ENCODE data around the gene OCA2.

Gene OCA2

GRCh38 chr15:28025413-28025812 lies 73.7 kb downstream of the OCA2 start:
- Histone ChIP-seq H3K4me3 (ENCODE audit: low read length, poor library complexity, severe bottlenecking) (no peak overlapping the region), H3K4me2 (ENCODE audit: low read depth, low read length, poor library complexity, severe bottlenecking) (no peak overlapping the region), H3F3A (ENCODE audit: low read depth) (no peaks in the 10 kb centered on the region), H3K9ac (ENCODE audit: low read depth, low read length, poor library complexity, severe bottlenecking) (no peak overlapping the region), H3K9me3 (ENCODE audit: insufficient read depth, low read depth, low read length) (no peaks in the 10 kb centered on the region), H3K27me3 (ENCODE audit: insufficient read depth, low read length, poor library complexity, severe bottlenecking) (no peaks in the 10 kb centered on the region), H3K4me1 (ENCODE audit: insufficient read depth, low read length, poor library complexity, severe bottlenecking) (no peaks in the 10 kb centered on the region), H3K36me3 (ENCODE audit: insufficient read depth, low read length) (no peaks in the 10 kb centered on the region), H2AFZ (ENCODE audit: low read length) (no peak overlapping the region), H4K20me1 (ENCODE audit: insufficient read depth, low read length, poor library complexity, severe bottlenecking) (no peaks in the 10 kb centered on the region), H3K79me2 (ENCODE audit: insufficient read depth, low read length) (no peaks in the 10 kb centered on the region), H3K9me2 (replicated peaks; ENCODE audit: low read depth, low read length) (no peaks in the 10 kb centered on the region)
- TF ChIP-seq EZH2phosphoT487 (IDR thresholded peaks at IDR 0.05; ENCODE audit: borderline replicate concordance) (no peak), CTCF (conservative IDR thresholded peaks at IDR 0.05; ENCODE audit: low read length) (no peak)

- H3K9me3 ChIP-seq (ENCODE audit: insufficient read depth, low read depth, low read length): no peaks in the 10 kb centered on the region
- H3K4me2 ChIP-seq (ENCODE audit: low read depth, low read length, poor library complexity, severe bottlenecking): no peak overlapping the region
- no peak overlapping the region for H2AFZ ChIP-seq (ENCODE audit: low read length)
- no peak overlapping the region for H3K4me3 ChIP-seq (ENCODE audit: low read length, poor library complexity, severe bottlenecking)
- no peaks in the 10 kb centered on the region for H3K4me1 ChIP-seq (ENCODE audit: insufficient read depth, low read length, poor library complexity, severe bottlenecking)
- H3K79me2 ChIP-seq (ENCODE audit: insufficient read depth, low read length): no peaks in the 10 kb centered on the region
- H3K9me2 ChIP-seq (replicated peaks; ENCODE audit: low read depth, low read length): no peaks in the 10 kb centered on the region
- H3K27me3 ChIP-seq (ENCODE audit: insufficient read depth, low read length, poor library complexity, severe bottlenecking): no peaks in the 10 kb centered on the region
- no peak overlapping the region for H3K9ac ChIP-seq (ENCODE audit: low read depth, low read length, poor library complexity, severe bottlenecking)
- no peaks in the 10 kb centered on the region for H3F3A ChIP-seq (ENCODE audit: low read depth)
- no peaks in the 10 kb centered on the region for H3K36me3 ChIP-seq (ENCODE audit: insufficient read depth, low read length)
- H4K20me1 ChIP-seq (ENCODE audit: insufficient read depth, low read length, poor library complexity, severe bottlenecking): no peaks in the 10 kb centered on the region
- TF ChIP-seq CTCF (conservative IDR thresholded peaks at IDR 0.05; ENCODE audit: low read length): no peak
- no peak for TF ChIP-seq EZH2phosphoT487 (IDR thresholded peaks at IDR 0.05; ENCODE audit: borderline replicate concordance)
These were observed 74.2 kb downstream of the OCA2 start for GRCh38 chr15:28024889-28025250.

- no peaks in the 10 kb centered on the region for H3K27me3 ChIP-seq (ENCODE audit: insufficient read depth, low read length, poor library complexity, severe bottlenecking)
- H3K9me3 ChIP-seq (ENCODE audit: insufficient read depth, low read depth, low read length): no peaks in the 10 kb centered on the region
- no peak for TF ChIP-seq CTCF (conservative IDR thresholded peaks at IDR 0.05; ENCODE audit: low read length)
- no peak for TF ChIP-seq EZH2phosphoT487 (IDR thresholded peaks at IDR 0.05; ENCODE audit: borderline replicate concordance)
- no peaks in the 10 kb centered on the region for H3K36me3 ChIP-seq (ENCODE audit: insufficient read depth, low read length)
- H2AFZ ChIP-seq (ENCODE audit: low read length): no peak overlapping the region
- no peak overlapping the region for H3K4me3 ChIP-seq (ENCODE audit: low read length, poor library complexity, severe bottlenecking)
- no peaks in the 10 kb centered on the region for H4K20me1 ChIP-seq (ENCODE audit: insufficient read depth, low read length, poor library complexity, severe bottlenecking)
- H3K4me2 ChIP-seq (ENCODE audit: low read depth, low read length, poor library complexity, severe bottlenecking): no peak overlapping the region
- H3K4me1 ChIP-seq (ENCODE audit: insufficient read depth, low read length, poor library complexity, severe bottlenecking): no peaks in the 10 kb centered on the region
- H3K79me2 ChIP-seq (ENCODE audit: insufficient read depth, low read length): no peaks in the 10 kb centered on the region
- no peak overlapping the region for H3K9ac ChIP-seq (ENCODE audit: low read depth, low read length, poor library complexity, severe bottlenecking)
- no peaks in the 10 kb centered on the region for H3K9me2 ChIP-seq (replicated peaks; ENCODE audit: low read depth, low read length)
- no peaks in the 10 kb centered on the region for H3F3A ChIP-seq (ENCODE audit: low read depth)
These were observed 74.9 kb downstream of the OCA2 start for GRCh38 chr15:28023933-28024888.

All from Loucy (cell line).